ENCODE data around the gene KIF1A.

Gene KIF1A, protein sequence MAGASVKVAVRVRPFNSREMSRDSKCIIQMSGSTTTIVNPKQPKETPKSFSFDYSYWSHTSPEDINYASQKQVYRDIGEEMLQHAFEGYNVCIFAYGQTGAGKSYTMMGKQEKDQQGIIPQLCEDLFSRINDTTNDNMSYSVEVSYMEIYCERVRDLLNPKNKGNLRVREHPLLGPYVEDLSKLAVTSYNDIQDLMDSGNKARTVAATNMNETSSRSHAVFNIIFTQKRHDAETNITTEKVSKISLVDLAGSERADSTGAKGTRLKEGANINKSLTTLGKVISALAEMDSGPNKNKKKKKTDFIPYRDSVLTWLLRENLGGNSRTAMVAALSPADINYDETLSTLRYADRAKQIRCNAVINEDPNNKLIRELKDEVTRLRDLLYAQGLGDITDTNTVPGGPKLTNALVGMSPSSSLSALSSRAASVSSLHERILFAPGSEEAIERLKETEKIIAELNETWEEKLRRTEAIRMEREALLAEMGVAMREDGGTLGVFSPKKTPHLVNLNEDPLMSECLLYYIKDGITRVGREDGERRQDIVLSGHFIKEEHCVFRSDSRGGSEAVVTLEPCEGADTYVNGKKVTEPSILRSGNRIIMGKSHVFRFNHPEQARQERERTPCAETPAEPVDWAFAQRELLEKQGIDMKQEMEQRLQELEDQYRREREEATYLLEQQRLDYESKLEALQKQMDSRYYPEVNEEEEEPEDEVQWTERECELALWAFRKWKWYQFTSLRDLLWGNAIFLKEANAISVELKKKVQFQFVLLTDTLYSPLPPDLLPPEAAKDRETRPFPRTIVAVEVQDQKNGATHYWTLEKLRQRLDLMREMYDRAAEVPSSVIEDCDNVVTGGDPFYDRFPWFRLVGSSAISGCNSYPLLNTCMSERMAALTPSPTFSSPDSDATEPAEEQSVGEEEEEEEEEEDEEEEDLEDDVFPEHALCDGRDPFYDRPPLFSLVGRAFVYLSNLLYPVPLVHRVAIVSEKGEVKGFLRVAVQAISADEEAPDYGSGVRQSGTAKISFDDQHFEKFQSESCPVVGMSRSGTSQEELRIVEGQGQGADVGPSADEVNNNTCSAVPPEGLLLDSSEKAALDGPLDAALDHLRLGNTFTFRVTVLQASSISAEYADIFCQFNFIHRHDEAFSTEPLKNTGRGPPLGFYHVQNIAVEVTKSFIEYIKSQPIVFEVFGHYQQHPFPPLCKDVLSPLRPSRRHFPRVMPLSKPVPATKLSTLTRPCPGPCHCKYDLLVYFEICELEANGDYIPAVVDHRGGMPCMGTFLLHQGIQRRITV (N-terminal part only)

DNA sequence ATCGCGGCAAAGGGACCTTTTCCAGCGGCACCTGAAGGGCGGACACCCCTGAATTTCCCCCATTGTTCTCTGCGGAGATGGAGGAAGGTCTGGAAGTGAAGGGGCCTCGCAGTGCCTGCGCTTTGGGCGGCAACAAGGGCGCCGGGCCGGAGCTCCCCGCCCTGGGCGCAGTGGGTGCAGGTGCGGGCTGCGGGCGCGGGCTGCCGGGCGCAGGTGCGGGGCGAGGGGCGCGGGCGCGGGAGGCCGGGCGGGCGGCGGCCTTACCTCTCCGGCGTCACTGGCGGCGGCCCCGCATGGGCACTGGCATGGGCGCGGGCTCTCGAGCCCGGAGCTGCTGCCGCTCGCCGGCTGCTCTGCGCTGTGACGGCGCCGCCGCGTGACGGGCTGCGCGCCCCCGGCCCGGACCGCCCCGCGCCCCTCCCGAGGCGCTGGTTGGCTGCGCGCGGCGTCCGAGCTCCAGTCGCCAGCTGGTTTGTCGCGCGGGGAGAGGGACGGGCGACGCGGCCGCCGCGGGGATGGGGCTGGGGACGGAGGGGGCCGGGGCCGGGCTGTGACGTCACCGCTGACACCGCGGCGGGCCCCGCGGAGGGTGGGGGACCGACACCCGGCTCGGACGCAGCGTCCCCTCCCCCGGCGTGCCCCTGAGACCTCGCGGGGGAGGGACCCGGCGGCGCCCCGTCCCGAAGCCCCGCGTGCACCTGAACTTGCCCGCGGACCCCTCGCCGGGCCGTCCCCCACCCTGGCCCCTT is at the start of gene KIF1A:
Gene KIF1A, minus strand, starts transcription at position 362 of the 749 bp plus-strand sequence. CDS start 22,467 bp downstream, outside the sequence.
- peak; percentile 61 for DNase-seq

DNA sequence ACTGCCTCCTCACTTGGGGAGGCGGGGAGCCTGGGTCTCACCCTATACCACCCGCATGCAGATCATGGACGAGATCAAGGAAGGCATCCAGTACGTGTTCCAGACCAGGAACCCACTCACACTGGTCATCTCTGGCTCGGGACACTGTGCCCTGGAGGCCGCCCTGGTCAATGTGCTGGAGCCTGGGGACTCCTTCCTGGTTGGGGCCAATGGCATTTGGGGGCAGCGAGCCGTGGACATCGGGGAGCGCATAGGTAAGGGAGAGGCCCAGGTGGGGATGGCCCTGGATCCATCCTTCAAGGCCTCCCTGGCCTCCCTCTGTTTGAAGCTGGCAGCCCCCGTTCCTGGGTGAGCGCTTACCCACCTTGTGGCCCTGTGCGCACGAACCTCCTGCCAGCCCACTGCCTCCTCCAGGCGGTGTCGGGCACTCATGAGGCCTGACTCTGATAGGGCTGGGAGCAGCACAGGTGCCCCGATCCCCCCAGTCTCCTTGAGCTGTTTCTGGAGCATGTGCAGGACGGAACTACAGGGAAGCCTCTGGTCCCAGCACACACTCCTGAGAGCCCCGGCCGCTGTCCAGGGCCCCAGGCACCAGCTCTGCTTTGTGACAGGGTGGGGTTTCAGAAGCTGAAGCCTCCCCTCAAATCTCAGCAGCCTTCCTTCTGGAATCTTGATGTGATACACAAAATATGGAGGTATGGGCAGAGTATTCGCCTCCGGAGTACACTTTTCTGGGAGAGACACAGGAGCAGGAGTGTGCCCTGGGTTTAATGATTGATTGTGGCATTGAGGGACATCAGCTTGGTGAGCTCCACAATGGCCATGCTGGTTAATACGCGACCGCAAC is 49.3 kb upstream of the KIF1A start:
- DNase-seq, result no peak

DNA sequence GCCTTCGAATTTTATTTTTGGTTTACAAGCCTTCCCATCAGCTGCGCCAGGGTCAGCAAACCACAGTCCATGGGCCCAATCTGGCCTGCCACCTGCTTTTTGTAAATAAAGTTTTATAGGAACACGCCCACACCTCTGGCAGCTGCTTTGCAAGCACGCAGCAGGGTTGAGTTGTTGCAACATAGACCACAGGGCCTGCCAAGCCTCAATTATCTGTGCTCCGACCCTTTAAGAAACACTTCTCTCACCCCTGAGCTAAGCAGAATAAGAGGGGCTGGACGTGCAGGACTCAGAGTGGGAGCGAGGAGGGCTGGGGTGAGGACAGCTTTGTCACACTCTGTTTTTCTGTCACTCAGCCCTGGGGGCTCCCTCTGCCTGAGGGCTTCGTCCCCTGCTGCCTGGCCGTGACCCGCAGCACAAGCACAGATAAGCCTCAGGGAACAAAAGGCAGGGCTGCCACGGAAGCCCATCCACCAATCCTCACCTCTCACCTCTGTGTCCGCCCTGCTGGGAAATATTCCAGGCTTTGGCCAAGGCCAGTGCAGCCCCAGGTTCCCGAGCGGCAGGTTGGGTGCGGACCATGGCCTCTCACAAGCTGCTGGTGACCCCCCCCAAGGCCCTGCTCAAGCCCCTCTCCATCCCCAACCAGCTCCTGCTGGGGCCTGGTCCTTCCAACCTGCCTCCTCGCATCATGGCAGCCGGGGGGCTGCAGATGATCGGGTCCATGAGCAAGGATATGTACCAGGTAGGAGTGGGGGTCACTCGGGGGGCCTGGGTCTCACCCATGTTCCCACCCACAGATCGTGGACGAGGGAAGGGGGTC is 48.5 kb upstream of the KIF1A start, which contains the start of gene AGXT:
Gene AGXT, plus strand, starts transcription at position 539 of the 823 bp plus-strand sequence. Its CDS starts 42 bp downstream, at position 581.
- DNase-seq, result no peak

DNA sequence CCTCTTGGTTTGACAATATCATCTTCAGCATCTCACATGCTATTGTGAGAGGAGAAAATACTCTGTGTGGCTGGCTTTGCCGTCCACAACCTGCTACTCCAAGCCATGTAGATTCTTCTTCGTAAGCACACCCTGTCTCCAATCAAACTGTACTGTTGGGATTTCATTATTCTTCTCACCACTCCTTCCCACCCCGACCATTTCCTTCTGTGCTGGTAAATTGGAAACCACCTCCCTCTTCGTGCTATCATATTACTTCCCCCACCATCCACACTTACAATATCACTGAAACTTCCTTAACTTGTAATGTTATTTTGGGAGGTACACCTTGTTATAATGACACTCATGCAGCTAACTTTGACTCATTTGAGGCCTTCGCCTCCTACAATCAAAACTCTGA is 45.4 kb upstream of the KIF1A start:
- DNase-seq, result no peak

DNA sequence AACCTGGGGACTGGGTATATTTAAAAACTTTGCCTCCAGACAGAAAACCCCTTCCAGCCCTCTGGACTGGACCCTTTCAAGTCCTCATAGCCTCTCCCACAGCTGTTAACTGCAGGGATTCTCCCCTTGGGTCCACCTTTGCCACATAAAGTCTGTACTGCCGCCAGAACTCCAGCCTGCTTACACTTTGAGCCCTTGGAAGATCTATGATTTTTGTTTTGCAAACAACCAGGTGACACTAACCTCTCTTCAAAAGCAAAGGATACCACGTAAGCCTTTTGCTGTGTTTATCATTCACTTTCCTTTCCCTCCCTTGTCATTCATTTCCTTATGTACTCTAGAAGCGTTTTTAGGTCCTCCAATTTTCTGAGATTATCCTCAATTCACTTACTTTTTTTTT is 44.5 kb upstream of the KIF1A start:
- no peak for DNase-seq

DNA sequence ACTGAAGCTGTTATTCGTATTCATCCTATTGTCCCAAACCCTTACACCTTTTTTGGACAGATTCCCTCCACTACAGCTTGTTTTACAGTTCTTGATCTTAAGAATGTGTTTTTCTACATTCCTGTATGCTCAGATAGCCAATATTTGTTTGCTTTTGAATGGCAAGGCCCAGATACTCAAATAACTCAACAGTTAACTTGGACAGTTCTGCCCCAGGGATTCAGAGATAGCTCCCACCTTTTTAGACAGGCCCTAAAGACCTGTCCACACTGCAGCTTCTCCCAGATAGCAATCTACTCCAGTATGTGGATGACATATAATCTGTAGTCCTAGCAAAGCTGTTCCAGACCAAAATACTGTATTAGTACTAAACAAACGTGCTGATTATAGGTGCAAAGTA is 41.5 kb upstream of the KIF1A start:
- no peak for DNase-seq

DNA sequence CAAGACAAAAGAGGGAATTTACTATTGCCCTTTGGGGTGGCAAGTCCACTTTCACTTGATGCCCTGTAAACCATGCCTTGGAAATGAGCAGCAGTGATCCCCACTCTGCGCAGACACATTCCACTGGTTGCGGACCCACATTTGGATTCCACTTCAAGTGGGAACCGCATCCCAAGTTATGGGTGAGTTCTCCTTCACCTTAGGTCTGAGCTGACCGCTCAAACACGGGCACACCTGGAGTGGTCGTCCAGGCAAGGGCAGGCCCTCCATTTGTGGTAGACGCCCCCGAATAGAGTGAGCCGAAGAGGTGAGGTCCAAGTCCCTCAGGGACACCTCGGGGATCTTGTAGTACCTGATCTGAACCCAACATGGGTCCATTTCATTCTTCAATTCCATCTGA is 38.9 kb upstream of the KIF1A start:
- DNase-seq, result no peak

DNA sequence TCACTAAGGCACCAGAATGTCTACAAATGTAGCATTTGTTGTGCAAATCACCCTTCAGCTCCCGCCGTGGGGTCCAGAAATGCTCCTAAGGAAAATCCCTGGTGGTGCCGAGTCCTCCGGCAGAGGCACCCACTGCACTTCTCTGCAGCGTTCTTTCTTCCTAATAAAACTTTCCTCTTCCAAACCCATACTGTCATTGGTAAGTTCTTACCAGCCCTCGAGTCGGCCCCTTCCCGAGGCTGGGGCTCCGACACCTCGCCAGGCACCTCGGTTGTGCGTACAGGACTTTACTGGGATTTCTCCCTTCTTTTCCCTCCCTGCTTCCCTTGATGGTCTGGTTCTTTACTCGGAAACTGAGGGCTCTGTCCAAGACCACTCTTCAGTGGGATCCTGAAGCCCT is 38.3 kb upstream of the KIF1A start:
- no peak for DNase-seq

DNA sequence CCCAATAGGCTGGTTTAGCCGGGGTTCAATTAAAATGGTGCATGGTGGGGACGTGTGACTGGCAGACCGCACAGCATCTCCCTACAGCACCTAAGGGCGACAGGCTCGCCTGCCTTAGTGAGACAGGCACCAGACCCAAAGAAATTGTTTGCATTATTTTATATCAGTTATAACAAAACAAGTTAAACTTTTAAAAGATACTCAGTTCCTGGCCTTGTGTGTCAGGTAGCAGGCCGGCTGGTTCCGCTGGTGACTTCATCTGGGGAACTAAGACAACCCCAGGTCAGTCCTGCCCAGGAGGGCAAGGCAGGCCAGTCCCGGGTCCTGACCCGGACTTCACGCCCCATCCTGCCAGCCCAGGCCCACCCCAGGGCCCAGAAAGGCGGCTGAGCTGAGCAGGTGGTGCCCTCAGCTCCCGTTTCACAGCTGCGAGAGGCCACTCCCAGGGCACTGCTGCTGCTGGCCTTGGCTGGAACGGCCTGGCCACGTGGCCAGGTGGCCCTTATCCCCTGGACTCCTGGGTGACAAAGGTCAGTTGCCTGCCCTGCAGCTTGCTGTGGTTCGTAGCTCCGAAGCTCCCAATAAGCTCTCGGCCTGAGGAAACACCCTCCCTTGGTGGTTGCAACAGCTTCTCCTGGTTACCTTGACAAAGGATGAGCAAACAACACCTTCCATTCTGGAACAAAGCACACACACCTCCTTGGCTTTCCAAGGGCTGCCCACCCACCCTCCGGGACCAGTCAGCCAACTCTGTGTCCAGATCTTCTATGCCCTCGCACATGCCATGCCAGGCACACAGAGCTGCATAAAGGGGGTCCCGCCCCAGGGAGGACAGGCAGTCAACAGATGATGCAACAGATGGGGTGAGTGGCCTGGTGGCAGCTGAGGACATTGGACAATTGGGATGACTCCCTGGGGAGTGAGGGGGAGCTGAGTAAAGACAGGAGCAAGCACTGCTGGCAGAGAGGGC is 37.3 kb upstream of the KIF1A start:
- DNase-seq, result no peak

DNA sequence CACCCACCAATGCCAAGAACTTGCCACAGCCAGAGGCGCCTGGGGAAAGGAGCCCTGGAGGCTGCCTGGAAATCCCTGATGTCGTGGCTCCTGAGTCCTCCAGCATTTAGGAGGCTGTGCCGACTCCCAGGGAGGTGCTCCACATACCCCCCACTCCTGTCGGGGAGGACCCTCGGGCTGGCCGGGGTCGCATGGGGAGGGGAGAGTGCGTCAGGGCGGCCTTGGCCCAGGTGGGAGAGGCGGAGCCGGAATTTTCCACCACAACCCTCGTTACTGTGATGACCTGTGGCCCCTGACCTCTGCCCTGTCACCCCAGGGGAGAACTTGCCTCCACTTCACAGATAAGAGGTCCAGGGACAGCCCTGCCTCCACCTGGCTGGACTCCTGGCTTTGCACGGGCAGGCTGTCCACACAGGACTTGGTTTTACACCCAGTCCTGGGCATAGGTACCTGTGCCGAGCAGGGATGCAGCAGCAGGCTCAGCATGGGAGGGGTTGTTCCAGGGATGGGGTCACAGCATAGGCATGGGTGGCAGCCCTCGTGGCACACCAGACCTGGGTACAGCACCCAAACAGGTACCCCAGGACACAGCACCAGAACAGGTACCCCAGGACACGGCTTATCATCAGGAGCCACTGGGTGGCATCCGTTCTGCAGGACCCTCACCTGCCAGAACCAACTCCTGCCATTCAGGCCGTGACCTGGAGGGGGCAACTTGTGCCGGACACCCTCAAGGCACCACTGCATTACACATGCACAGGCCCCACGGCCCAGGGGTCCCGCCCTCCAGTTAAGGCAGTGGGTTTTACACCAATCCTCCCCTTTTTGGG is 36.3 kb upstream of the KIF1A start:
- DNase-seq, result no peak

DNA sequence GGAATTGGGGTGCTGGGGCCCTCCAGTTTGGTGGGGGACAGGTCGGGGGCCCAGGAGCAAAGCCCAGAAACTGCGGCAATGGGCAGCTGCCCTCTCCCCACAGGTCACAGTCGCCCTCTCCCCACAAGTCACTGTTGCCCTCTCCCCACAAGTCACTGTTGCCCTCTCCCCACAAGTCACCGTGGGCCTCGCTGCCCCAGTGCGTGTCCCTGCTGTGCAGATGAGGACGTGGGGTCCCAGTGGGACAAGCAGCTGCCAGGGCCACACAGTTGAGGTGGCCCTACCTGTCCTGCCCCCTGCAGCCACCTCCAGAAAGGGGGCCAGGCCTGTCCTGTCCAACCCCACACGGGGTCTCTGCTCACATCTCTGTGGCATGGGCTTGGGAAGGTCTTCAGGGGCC is 35.7 kb upstream of the KIF1A start:
- no peak for DNase-seq

DNA sequence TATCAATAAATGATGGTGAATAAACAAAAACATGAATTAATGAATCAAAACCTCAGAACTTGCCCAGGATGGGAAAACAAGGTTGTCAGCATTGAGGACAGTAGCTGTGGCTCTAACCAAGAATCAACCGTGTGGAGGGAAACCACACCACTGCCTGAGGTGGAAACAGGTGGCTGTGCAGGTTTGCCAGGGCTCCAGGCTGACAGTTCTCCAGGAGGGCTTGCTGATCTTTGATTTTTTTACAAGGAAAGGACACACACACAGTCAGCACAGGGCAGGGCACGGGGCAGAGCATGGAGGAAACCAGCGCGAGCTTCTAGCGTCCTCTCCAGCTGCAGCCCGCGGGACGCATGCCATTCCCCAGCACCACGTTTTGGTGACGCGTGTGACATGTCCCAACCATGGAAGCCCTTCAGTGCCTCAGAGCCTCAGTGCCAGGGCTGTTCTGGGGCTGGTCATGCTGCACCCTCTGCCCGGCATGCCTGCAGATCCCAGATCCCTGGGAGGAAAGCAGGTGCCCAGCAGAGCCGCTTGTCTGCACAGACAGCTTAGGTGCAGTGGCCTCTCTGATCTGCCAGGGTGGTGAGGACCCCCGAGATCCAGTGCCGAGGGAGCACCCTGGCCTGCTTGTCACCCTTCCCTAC is 32.8 kb upstream of the KIF1A start:
- DNase-seq, result no peak

DNA sequence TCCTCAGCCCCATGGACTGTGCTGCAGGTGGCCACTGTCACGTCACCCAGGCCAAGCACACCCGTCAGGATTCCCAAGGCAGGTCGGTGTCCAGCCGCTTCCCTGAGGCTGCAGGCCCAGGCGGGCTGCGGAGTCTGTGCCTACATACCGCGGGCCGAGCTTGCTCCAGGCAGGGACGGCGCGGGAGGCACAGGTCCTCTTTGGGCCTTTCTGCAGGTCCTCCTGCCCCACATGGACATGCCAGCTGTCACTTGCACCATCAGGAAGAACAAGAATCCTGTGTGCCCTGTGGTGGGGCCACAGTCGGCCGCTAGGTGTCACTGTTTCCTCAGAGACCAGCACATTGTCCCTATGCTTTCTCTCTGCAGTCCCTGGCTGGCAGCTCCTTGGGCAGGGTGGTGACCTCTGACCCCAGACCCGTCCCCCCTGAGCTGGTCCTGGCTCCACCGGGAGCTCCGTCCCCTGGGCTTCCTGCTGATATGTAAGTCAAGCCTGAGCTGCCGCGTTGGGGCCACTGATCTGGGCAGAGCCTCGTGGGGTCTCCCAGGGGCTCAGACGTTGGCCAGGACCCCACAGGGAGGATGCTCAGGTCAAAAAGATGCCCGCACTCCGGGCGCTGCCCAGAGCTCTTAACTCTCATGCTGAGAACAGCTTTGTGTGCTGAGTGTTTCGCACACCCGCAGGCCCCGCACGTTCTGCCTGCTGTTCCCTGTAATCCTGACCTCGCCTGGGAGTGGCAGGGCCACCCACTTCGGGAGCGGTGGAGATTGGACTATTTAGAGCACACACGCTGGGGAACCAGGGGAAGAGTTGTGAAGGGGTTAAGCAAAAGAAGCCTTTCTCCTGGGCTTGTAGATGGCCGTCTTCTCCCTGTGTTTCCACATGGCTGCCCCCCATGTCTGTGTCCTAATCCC is 31.3 kb upstream of the KIF1A start:
- peak; percentile 84 for DNase-seq

DNA sequence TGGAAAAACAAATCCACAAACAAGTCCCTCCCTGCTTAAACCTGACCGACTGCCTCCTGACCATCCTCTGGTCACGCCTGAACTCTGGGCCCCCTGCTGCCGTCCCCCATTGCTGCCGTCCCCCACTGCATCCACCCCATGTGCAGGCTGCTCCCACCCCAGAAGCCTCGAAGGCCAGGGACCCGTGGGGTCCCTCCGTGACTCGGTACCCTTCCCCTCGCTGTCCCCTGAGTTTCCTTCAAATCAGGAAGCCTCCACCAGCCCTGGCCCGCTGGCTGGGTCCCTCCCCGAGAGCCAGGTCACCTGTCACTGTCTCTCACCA is 30.7 kb upstream of the KIF1A start:
- DNase-seq, result no peak

DNA sequence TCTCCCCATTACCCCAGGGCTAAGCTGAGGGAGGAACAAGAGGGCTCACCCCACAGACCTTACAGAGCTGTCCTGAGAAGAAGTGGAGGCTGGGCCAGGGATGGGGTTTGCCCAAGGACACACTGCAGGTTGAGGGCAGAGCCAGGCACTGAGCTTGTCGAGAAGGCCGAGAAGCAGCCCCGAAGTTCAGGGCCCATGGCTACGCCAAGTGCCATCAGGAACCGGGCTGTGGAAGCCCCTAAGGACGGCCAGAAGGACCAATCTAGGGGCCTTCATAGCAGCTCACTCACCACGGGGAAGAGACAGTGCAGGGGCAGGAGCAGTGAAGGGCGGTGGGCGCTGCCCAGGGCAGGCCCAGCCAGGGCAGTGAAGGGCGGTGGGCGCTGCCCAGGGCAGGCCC is 30.0 kb upstream of the KIF1A start:
- no peak for DNase-seq

DNA sequence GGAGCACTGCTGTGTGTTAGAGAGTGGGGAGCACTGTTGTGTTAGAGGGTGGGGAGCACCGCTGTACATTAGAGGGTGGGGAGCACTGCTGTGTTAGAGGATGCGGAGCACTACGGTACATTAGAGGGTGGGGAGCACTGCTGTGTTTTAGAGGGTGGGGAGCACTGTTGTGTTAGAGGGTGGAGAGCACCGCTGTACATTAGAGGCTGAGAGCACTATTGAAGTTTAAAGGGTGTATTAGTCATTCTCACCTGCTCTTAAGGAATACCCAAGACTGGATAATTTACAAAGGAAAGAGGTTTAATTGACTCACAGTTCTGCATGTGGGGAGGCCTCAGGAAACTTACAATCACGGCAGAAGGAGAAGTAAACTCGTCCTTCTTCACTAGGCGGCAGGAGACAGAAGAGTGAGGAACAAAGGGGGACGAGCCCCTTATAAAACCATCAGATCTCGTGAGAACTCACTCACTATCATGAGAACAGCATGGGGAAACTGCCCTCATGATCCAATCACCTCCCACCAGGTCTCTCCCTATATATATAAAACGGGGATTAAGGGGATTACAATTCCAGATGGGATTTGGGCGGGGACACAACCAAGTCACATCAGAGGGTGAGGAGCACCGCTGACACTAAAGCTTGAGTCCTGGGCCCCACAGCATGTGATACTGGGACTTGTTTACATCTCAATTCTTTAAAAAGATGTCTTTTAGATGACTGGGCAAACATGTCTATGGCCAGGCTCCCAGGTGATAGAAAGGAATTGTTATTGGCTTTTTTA is 29.1 kb upstream of the KIF1A start:
- no peak for DNase-seq
